ENCODE results near the gene PEX5.
"Not testable (repeated sequence)": the region's sequence is repeated elsewhere in the genome, so short reads cannot be mapped to it uniquely, and the experiment has no call there.

Gene PEX5

GRCh38 chr12:7178481-7178880 is 11.0 kb upstream of the PEX5 start:
- Histone ChIP-seq H3F3A (ENCODE audit: low read depth) (no peaks in the 10 kb centered on the region), H3K9me2 (replicated peaks; ENCODE audit: low read depth, low read length) (no peaks in the 10 kb centered on the region), H4K20me1 (ENCODE audit: insufficient read depth, low read length, poor library complexity, severe bottlenecking) (no peaks in the 10 kb centered on the region), H3K4me3 (ENCODE audit: low read length, poor library complexity, severe bottlenecking) (no peak overlapping the region), H3K79me2 (ENCODE audit: insufficient read depth, low read length) (no peaks in the 10 kb centered on the region), H3K4me2 (ENCODE audit: low read depth, low read length, poor library complexity, severe bottlenecking) (no peak overlapping the region), H3K27me3 (ENCODE audit: insufficient read depth, low read length, poor library complexity, severe bottlenecking) (no peaks in the 10 kb centered on the region), H3K4me1 (ENCODE audit: insufficient read depth, low read length, poor library complexity, severe bottlenecking) (no peaks in the 10 kb centered on the region), H2AFZ (ENCODE audit: low read length) (no peak overlapping the region), H3K36me3 (ENCODE audit: insufficient read depth, low read length) (no peaks in the 10 kb centered on the region), H3K9me3 (ENCODE audit: insufficient read depth, low read depth, low read length) (no peaks in the 10 kb centered on the region), H3K9ac (ENCODE audit: low read depth, low read length, poor library complexity, severe bottlenecking) (no peak overlapping the region)
- TF ChIP-seq EZH2phosphoT487 (IDR thresholded peaks at IDR 0.05; ENCODE audit: borderline replicate concordance), result no peak
- TF ChIP-seq CTCF (conservative IDR thresholded peaks at IDR 0.05; ENCODE audit: low read length), result no peak

GRCh38 chr12:7180685-7181084 is 8.8 kb upstream of the PEX5 start:
- no peaks in the 10 kb centered on the region for H3F3A ChIP-seq (ENCODE audit: low read depth)
- TF ChIP-seq CTCF (conservative IDR thresholded peaks at IDR 0.05; ENCODE audit: low read length), result no peak
- no peak for TF ChIP-seq EZH2phosphoT487 (IDR thresholded peaks at IDR 0.05; ENCODE audit: borderline replicate concordance)
- no peaks in the 10 kb centered on the region for H4K20me1 ChIP-seq (ENCODE audit: insufficient read depth, low read length, poor library complexity, severe bottlenecking)
- H3K4me2 ChIP-seq (ENCODE audit: low read depth, low read length, poor library complexity, severe bottlenecking), result no peak overlapping the region
- H3K4me1 ChIP-seq (ENCODE audit: insufficient read depth, low read length, poor library complexity, severe bottlenecking), result peaks cover 6% of the 10 kb centered on the region
- H3K79me2 ChIP-seq (ENCODE audit: insufficient read depth, low read length), result no peaks in the 10 kb centered on the region
- H3K9me3 ChIP-seq (ENCODE audit: insufficient read depth, low read depth, low read length), result no peaks in the 10 kb centered on the region
- no peaks in the 10 kb centered on the region for H3K36me3 ChIP-seq (ENCODE audit: insufficient read depth, low read length)
- no peaks in the 10 kb centered on the region for H3K9me2 ChIP-seq (replicated peaks; ENCODE audit: low read depth, low read length)
- no peak overlapping the region for H2AFZ ChIP-seq (ENCODE audit: low read length)
- no peak overlapping the region for H3K4me3 ChIP-seq (ENCODE audit: low read length, poor library complexity, severe bottlenecking)
- H3K9ac ChIP-seq (ENCODE audit: low read depth, low read length, poor library complexity, severe bottlenecking), result no peak overlapping the region
- no peaks in the 10 kb centered on the region for H3K27me3 ChIP-seq (ENCODE audit: insufficient read depth, low read length, poor library complexity, severe bottlenecking)

GRCh38 chr12:7186058-7186457 is 3.4 kb upstream of the PEX5 start:
- not testable (repeated sequence) for H3F3A ChIP-seq (ENCODE audit: low read depth); H3K9me3 ChIP-seq (ENCODE audit: insufficient read depth, low read depth, low read length); H3K36me3 ChIP-seq (ENCODE audit: insufficient read depth, low read length); H4K20me1 ChIP-seq (ENCODE audit: insufficient read depth, low read length, poor library complexity, severe bottlenecking); H3K9me2 ChIP-seq (replicated peaks; ENCODE audit: low read depth, low read length); H3K4me3 ChIP-seq (ENCODE audit: low read length, poor library complexity, severe bottlenecking); H3K27me3 ChIP-seq (ENCODE audit: insufficient read depth, low read length, poor library complexity, severe bottlenecking)
- peak overlapping the region; percentile 47 for H3K9ac ChIP-seq (ENCODE audit: low read depth, low read length, poor library complexity, severe bottlenecking)
- peak overlapping the region; percentile 64 for H2AFZ ChIP-seq (ENCODE audit: low read length)
- peaks cover 18% of the 10 kb centered on the region; the same call in 1 of the 2 replicates for H3K79me2 ChIP-seq (ENCODE audit: insufficient read depth, low read length)
- H3K4me2 ChIP-seq (ENCODE audit: low read depth, low read length, poor library complexity, severe bottlenecking), result peak overlapping the region; percentile 45
- H3K4me1 ChIP-seq (ENCODE audit: insufficient read depth, low read length, poor library complexity, severe bottlenecking), result peaks cover 39% of the 10 kb centered on the region

Measured in Loucy (cell line).